HTERT RPE-1 (cell line): Measurements from ENCODE around the gene SH2D6.
"Not testable (repeated sequence)": the region's sequence is repeated elsewhere in the genome, so short reads cannot be mapped to it uniquely, and the experiment has no call there.

Source experiments
- in situ Hi-C: fragments of 300-500 bp; cut with MboI; formaldehyde crosslinking; loops from 4 replicates; pipeline ENCODE4 v1.14.3; 2020; ENCODE audit warnings: low sequenced_read_pairs

Gene SH2D6

DNA sequence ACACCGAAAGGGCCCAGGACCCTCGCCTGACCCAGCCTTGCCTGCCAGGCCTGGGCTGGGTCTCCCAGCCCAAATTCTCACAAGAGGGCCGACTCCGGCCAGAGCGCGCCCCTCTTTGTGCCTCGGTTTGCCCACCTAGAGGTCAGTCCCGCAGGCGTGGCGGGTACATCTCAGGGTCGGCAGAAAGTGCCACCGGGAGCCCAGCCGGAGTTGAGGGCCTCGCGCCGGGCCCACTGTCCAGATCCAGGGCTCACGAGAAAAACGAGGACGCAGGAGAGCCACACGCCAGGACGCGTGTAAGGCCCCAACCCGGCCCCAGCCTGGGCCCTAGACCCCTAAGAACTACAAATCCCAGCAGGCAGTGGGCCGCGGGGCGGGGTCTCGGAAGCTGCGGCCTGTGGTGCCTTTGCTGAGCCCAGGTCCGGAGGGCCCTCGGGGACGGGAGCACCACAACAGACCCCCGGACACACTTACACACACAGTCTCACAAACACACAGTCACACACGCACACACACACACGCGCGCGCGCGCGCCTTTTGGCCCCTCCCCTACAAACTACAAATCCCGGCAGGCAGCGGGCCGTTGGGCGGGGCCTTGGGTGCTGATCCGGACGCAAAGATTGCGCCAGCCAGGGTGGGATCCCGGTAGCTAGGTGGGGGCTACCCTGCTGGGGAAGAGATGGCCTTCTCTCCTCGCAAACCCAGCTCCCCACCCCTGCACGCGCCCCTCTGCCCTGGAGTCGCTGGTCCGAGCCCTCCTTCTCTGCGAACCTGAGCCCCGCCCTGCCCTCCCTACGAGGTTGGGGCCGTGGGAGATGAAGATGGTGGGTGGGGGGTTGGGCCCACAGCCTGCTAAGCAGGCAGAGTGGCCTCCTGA is at the start of gene SH2D6:
SH2D6 (plus strand) TSS at position 583 of the 877 bp plus-strand sequence. CDS start 10,752 bp downstream, outside the sequence.
- in situ Hi-C loops: no loop called here

DNA sequence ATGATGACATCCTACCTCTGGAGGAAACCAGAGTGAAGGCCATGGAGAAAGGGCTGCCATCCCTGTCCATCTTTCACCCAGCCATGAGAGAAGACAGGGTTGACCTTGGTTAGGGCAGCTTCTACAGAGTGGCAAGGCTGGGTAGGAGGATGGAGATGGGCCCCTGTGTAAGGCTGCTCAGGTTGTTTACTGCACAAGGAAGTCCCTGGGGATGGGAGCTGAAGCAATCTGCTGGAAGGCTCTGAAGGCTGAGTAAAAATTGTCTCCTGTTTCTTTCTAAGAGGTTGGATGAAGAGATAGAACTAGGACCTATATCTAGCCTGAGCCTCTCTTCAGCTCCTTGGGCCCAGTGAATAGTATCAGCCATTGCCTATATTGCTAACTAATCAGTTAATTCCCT is 49.6 kb upstream of the SH2D6 start:
- in situ Hi-C loops: no loop called here

DNA sequence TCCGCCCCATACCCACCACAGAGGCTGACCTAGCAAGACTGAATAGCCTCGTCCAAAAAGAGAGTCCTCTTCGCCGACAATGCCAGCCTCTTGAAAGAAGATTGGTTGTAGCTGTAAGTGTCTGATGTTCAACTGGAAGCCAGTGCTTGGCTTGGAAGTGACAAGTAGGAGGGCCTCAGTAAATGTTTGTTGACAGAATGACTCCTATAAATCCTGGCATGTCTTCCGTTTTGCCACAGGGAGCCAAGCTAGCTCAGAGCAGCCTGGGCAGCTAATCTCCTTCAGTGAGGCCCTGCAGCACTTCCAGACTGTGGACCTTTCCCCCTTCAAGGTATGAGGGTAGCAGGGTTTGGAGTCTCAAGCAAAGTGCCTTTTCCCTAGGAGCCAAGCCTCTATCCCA is 49.0 kb upstream of the SH2D6 start:
- in situ Hi-C loops: no loop called here

DNA sequence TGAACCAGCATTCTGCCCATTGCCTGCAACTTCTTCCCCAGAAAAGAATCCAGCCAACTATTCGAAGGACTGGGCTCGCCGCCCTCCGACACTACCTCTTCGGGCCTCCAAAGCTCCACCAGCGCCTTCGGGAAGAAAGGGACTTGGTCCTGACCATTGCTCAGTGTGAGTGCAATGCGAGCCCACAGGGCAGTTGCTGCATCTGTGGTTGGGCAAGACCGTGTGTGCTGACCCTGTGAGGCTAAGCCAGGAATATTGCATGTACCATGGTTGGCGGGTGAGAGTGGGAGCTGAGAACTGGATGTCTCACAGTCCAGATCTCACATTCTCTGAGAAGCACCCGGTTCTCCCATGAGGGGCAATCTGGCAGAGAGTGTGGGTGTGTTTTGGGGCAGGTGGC is 47.5 kb upstream of the SH2D6 start:
- in situ Hi-C loops: no loop called here

DNA sequence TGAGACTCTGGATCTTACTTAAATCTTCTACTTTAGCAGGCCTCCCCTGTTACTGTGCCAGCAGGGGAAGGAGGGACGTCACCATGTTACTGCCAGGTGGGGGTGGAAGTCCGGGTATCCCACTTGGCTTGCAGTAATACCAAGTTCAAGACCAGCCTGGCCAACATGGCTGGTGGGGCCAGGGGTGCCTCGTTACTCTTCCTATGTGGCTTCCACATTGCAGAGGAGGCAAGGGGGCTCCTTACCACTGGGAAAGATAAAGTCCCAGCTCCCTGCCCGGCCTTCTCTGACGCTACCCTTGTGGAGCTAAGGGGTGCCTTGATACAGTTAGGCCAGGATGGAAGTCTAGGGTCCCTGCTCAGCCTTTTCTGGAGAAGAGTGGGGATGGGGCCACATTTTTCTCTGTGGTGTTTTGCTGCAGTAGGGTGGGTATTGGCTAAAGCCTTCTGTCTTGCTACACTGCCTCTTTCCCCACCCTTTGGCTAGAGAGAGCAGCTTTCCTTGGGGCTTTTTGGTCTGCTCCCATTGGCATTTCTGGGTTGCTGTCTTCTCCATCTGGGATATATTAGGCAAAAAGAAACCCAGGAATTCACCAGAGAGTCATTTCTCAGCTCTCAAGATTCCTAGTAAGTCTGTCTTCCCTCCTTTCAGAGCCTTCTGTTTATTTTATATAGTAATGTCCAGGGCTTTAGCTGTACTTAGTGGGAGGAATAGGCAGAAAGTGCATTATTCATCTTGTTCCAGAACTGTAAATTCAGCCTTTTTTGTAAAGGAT is 42.0 kb upstream of the SH2D6 start:
- in situ Hi-C loops: no loop called here

DNA sequence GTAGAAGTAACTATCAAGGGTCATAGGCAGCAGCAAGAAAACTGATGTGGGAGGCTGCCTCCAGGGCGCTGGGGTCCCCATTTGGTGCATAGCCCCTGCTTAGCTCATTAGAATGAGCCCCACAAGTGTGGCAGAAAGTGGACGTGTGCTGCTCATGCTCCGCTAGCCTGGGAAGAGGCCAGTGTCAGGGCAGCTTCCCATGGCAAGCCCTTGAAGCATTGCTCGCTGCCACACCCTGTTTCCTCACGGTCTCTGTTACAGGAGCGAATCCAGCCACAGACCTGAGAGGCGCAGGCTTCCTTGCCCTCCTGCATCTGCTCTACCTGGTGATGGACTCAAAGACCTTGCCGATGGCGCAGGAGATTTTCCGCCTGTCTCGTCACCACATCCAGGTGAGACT is 41.4 kb upstream of the SH2D6 start:
- in situ Hi-C loops: no loop called here

DNA sequence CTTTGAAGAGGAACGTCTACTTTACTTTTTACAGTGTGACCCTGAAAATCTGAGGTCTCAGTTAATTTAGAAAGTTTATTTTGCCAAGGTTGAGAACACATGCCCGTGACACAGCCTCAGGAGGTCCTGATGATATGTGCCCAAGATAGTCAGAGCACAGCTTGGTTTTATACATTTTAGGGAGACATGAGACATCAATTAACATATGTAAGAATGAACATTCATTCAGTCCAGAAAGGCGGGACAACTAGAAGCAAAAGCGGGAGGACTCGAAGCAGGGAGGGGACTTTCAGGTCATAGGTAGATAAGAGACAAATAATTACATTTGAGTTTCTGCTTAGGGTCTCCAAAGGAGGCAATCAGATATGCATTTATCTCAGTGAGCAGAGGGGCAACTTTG is 40.3 kb upstream of the SH2D6 start:
- in situ Hi-C loops: no loop called here

DNA sequence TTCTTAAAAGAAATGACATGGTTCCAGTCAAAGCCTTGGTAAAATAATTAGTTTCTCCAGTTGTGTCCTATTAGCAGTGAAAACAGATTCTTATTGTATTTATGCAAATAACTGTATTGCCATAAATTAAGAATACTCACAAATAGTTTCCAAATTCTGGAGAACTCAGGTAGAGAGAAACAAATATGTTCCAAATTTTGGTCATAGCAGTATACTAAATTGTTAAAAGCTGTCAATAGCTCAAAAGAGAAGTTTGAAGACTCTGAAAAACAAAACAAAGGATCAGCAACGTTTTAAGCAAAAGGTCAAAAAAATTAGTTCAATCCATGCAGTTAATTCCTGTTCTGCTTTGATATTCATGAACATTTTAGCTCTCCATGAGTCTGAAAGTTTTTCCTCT is 38.5 kb upstream of the SH2D6 start:
- in situ Hi-C loops: no loop called here

DNA sequence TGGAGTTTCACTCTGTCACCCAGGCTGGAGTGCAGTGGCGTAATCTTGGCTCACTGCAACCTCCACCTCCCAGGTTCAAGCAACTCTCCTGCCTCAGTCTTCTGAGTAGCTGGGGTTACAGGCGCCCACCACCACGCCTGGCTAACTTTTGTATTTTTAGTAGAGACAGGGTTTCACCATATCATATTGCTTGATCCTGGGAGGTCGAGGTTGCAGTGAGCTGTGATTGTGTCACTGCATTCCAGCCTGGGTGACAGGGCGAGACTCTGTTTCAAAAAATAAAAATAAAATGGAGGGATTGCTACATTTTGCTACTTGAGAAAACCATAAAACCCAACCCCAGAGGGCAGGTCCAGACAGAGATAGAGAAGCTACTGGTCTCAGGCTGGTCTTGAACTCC is 35.4 kb upstream of the SH2D6 start:
- in situ Hi-C loops: not testable (repeated sequence)

DNA sequence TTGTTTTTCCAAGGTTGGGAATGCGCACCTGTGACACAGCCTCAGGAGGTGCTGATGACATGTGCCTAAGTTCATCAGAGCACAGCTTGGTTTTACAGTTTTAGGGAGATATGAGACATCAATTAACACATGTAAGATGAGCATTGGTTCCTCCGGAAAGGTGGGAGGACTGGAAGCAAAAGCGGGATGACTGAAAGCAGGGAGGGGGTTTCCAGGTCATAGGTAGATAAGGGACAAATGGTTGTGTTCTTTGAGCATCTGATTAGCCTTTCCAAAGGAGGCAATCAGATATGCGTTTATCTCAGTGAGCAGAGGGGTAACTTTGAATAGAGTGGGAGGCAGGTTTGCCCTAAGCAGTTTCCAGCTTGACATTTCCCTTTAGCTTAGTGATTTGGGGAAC is 34.7 kb upstream of the SH2D6 start:
- in situ Hi-C loops: no loop called here

DNA sequence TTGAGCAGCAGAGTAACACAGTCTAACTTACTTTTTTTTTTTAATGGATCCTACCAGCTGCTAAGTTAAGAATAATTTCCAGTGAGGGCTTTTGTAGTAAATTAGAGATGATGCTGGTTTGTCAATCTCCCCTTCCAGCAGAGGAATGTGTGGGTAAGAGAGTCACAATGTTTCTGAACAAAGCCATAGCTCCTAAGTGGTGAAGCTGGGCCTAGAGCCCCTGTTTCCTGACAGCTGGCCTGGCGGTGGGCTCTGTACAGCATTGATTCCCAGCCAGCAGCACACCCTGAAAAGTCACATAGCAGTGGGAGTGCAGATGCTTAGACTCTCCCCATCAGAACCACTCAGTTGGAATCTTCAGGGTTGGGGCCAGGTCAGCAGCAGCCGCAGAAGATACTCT is 32.8 kb upstream of the SH2D6 start:
- in situ Hi-C loops: no loop called here

DNA sequence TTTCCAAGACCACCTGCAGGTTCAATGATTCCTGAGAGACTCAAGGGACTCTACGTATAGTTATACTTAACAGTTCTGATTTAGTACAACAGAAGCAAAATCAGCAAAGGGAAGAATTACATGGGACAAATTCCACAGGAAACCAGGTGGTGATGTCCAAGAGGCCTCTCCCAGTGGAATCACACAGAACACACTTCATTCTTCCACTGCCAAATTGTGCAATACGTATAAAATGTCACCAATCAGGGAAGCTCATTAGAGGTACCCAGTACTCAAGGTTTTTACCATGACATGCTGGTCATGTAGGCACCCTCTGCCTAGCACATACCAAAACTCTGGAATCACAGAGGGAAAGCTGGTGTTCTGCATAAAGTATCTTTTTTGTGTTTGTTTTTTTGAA is 30.8 kb upstream of the SH2D6 start:
- in situ Hi-C loops: no loop called here

DNA sequence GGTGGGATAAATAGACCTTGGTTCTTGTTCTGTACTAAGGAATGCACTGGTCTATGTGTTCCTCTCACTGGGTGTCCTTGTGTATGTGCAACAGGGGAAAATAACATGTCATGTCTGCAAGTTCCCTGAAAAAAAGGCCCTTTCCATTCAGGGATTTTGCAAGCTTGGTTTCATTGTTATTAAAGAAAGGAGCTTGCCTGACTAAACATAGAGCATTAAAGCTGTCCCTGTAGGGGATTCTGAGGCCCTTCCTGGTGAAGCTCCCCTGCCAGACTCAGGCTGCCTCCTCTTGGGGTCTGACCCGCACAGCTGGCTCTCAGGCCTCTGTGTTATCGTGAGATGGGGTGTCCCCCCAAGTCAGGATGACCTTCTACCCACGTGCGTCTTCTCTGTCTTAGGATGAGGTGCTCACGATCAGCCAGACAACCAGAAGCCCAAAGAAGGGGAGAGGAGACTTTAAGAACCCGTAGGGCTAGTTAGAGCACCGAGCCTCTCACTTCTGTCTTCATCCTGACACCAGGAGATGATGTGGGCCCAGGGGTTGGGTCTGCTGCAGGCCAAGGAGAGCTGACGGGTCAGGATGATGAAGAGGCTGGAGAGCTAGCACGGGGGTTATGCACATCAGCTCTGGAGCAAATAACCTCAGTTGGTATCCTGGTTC is 29.5 kb upstream of the SH2D6 start:
- in situ Hi-C loops: no loop called here

DNA sequence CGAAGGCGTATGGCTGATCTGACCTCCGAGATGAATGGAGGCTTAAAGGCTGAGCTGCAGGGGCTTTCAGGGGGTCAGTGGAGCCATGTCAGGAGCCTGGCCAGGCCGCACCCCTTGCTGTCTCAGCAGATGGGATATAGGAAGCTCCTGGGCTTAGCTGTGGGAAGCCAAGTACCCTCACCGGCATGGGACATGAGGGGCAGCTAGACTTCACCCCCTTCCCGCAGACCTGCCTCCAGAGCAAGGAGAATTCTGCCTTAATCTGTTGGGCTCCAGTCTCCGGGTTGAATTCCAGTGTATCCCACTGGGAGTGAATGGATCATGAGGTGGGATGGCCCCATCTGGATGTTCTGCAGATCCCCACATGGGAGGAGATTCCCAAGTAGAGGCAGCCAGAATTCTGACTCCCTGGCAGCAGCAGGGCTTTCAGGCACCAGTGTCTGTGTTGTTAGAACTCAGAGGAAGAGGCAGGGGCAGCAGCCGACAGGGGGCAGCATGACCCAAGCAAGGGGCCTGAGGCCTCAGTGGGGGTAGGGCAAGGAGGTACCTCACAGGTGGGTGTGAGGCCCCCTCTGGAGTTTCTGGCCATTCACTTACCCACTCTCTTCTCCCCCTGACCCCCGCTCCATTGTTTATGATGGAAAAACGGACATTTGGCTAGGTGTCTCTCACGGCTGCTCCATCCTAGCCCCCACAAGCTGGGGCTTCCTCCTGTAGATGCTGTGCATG is 27.4 kb upstream of the SH2D6 start:
- in situ Hi-C loops: no loop called here

DNA sequence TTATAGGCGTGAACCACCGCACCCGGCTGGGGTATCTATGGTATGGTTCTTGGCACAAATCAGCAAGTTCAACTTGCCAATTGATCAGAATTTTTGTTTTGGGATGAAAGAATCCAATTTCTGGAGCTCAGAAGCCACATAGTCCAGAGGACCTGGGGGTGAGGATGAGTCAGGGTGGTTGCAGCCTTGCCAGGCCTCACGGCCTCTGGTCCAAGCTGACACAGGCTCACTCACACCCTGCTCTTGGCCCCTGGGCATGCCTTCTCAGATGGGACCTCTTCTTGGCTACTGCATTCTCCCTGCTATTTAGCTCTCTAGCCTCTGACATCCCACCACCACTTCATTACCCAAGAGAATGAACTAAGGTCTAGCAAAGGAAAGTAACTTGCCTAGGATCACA is 24.7 kb upstream of the SH2D6 start:
- in situ Hi-C loops: no loop called here

DNA sequence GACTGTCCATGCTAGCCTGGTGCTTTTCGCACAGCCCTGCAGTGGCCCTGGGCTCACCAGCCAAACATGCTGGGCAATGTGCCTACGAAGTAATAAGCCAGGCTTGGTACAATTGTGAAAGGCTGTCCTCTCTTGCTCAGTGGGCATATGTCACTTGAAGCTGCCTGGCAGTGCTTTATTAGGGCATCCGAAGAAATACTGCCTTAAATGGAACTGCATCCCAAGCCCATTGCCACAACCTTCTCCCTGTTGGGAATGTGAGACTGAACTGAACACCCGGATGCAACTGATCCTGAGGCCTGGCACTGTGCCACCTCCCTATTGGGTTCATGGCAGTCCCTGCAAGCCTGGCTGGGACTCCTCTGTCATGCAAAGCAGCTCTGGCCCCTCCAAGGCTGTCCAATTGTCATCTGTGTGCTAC is 24.2 kb upstream of the SH2D6 start:
- in situ Hi-C loops: no loop called here

DNA sequence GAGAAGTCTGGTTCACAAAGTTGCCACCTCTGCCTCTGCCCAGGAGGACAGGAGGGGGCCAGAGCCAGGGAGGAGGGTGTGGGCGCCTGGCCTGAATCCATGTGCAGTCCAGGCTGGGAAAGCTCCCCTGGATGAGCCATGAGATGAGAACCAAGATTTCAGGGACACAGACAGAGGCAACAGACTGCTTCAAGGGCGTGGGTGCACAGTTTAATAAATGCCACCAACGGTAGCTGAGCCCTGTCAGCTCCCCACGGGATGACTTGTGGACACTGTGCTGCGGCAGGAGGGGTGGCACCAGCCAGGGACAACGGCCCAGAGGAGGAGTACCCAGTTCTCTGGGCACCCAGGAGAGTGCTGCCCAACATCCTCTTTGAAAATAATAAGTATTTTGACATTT is 23.5 kb upstream of the SH2D6 start:
- in situ Hi-C loops: no loop called here

DNA sequence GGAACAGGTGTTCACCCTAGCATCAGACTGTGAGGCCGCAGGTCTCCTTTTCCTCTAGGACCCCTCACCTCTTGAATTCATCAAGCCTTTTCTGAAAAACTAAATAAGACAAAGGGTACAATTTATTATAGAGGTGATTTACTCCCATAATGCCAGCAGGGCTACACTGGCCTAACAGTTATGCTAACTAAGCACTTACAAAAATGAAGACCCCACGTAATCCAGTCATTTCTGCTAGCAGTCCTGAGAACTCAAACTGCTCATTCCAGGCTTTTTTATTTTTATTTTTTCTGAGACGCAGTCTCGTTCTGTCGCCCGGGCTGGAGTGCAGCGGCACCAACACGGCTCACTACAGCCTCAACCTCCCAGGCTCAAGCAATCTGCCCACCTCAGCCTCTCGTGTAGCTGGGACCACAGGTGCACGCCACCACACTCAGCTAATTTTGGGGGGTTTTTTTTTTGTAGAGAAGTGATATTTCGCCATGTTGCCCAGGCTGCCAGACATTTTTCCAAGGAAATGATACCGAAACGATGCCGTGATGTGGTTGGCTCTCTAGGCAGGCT is 22.5 kb upstream of the SH2D6 start:
- in situ Hi-C loops: no loop called here

DNA sequence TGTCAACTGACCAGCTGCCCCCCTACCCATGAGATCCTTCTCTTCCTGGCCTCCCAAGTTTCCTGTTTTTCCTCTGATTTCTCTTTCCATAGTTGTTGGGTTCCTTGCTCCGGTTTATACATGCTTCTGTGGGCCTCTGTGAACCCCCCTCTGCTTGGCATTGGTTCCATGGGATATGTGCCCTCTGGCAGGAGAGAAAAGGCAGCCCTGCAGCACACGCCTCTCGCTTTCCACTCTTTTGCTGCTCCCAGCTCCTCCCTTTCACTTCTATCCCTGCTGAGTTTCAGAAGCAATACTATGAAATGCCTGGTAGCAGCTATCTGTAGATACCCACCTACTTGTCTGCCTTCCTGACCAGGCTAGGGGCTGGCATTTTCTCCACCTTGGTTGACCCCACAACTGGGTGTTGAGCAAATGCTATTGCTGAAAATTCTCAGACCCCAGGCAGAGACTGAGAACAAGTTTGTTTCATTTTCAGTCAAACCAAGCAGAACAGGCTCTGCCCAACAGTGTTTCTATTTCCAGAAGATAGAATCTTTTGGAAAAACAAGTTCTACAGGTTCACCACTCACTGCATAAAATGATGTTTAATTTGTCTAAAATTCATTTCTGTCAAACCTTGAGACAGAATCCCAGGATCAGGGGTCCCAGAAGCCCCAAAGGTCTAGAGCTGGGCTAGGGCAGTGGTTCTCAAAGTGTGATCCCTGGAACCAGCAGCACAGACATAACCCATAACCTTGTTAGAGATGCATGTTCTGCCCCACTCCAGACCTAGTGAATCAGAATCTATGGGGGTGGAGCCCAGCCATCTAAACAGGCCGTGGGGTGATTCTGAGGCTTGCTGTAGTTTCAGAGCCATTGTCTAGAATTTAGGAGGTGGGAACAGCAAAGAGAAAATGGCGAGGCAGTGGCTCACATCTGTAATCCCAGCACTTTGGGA is 21.7 kb upstream of the SH2D6 start:
- in situ Hi-C loops: no loop called here

DNA sequence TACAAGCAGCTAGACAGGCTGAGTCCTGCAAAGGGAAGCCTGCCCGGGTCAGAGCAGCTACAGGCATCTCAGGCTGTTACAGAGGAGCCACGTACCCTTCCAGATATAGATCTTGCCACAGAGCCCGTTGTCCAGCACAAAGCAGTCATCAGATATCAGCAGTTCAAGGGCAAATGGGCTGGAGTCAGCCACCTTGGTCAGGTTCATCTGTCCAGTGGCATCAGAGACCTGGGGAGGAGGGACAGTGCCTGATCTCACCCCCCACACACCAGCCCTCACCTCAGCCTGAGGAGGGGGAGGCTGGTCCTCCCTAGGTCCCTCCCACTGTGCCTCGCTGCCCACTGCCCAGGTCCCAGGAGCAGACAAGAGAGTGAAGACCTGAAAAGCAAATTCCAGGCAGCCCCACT is 20.6 kb upstream of the SH2D6 start:
- in situ Hi-C loops: no loop called here
